GM18519 (cell line): Measurements from ENCODE around the gene ZNF581.

Source experiments
- ATAC-seq: cut with Tn5 transposase; IDR thresholded peaks from one replicate; pipeline ENCODE4 v1.9.1; 2021; ENCODE audit warnings: mild to moderate bottlenecking, moderate library complexity; ENCODE audit not compliant: unreplicated experiment, low FRiP score

Gene ZNF581

DNA sequence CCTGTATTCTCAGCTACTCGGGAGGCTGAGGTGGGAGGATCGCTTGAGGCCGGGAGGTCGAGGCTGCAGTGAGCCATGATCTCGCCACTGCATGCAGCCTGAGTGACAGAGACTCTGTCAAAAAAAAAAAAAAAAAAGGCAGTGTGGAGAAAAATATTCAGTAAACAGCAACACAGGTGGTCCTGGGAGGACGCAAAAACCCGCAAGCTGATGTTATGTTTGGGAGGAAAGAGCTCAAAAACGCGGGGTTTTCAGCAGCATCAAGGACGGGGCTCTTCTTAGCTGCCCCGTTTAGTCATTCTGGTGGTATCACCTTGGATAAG, 18.5 kb upstream of the ZNF581 start:
- no peak for ATAC-seq

DNA sequence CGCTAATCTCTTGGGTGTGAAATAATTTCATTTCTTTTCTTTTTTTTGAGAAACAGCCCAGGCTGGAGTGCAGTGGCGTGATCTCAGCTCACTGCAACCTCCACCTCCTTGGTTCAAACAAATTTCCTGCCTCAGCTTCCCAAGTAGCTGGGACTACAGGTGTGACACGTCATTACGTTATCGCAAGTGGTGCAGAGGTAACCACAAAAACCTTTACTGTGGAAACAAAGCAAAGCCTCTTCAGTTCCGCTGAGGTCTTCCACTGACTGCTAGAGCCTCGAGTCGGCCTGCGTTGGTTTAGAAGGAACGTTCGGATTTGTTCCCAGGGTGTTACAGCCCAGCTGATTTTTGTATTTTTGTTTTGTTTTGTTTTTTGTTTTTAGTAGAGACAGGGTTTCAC, 17.1 kb upstream of the ZNF581 start:
- ATAC-seq: no peak

DNA sequence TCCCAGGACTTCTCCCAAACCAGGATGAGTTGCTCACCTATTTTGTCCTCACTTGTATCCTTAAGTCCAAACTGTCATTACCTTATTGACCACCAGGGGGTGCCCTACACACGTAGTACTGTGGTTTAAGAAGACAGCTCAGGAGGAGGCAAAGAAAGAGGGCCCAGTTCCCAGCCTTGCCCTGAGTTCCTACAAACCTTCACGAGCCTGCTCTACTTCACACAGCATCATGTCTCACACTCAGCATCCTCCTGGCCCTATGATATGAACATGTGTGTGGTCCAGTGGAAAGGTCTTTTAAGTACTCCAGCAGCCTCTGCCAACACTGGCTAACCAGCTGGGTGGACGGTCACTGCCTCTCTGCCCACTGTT, 11.0 kb upstream of the ZNF581 start:
- ATAC-seq: no peak

DNA sequence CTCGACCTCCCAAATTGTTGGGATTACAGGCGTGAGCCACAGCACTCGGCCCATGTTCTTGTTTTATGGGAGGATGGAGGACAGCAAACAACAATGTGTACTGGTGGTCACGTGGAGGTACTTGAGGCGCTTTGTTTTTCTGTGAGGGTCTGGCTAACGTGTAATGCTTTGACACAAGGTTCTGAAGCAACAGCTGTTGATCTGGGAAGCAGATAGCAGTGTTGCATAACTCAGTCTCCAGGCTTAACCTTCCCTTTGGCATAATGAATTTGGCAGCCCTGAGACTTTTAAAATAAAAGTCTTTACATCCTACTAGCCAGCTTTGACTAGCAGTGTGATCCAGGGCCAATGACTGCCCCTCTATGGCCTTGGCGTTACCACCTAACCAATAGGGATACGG, 9.6 kb upstream of the ZNF581 start:
- no peak for ATAC-seq

DNA sequence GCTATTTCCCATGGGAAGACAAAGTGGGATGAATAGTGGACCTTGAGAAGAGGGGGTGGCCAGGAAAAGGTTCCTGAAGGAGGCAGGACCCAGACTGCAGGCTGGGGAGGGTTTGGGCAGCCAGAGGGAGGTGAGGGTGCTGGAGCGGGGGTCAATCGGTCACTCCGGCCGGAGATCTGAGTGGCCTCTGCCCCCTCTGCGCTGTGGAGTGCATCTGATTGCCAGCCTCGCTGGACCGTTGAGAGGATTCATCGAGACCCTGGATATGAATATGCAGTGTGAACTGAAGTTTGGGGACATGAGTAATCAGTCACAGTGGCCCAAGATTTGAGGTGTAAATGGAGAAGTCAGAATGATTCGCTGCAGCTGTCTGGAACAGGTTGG, 8.1 kb upstream of the ZNF581 start:
- ATAC-seq: no peak

DNA sequence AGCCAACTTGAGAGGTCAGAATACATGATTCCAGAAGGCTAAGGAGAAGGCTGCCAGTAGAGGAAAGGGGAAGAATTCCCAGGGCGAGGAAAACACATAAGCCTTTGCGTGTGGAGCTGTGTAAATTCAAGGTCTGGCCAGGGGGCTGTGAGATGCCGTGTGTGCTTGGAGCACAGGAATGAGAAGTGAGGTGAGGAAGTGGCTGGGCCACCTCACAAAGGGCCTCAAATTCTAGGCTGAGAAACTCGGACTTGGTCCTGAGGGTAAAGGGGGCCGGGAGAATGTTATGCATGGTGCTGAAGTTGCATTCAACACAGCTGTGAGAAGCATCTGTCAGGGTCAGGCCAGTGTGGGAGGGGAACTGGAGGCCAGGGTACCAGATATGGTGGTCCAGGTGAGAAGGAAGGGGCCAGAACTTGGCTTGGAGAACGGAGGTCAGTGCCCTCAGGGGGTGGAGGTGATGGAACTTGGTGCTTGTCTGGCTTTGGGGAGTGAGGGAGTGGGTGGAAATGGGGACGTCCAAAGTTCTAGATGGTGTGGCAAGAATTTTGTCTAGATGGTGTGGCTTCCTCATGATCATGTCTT, 7.5 kb upstream of the ZNF581 start:
- no peak for ATAC-seq

DNA sequence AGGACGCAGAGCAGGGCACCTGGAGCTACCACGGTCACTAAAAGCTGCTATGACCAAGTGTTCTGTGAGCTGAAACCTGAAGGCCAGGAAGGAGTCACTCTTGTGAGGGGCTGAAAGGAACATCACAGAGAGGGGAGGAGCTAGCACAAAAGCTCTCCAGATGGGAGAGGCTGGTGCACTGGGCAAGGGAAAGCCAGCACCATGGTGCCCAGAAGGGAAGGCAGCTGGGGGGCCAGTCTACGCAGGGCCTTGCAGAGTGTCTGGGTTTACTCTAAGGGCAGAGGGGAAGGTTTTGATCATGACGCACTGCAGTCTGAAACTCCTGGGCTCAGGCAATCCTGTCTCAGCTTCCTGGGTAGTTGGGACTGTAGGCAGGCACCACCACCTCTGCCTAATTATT, 6.7 kb upstream of the ZNF581 start:
- ATAC-seq: no peak

DNA sequence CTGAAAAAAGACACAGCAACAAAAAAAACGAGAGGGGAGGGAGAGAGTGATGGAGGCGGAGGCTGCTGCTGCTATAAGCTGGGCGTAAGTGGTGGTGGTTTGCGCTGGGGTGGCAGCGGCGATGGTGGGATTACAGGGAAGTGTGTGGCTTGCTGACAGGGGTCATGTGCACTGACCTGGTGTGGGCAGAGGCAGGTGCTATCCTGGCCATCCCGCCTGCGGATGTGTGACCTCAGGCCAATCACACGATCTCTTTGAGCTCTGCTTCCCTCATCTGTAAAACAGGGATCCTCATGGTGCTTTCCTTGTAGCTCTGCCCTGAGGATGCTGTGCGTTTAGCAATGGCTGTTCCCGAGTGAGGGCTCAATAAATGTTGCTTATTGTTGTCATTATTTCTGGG, 5.9 kb upstream of the ZNF581 start:
- no peak for ATAC-seq

DNA sequence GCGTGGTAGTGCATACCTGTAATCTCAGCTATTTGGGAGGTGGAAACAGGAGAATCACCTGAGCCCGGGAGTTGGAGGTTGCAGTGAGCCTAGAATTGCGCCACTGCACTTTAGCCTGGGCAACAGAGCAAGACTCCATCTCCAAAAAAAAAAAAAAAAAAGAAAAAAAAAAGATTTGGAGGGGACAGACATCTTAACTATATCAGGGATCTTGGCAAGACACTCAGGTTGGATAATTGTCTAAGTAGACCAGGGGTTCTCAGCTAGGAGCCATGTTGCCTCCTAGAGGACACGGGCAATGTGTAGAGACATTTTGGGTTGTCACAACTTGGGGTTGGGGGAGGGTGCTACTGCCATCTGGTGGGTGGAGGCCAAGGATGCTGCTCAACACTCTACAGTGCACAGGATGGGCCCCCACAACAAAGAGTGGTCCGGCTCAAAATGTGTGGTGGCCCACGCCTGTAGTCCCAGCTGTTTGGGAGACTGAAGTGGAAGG, 4.5 kb upstream of the ZNF581 start:
- no peak for ATAC-seq

DNA sequence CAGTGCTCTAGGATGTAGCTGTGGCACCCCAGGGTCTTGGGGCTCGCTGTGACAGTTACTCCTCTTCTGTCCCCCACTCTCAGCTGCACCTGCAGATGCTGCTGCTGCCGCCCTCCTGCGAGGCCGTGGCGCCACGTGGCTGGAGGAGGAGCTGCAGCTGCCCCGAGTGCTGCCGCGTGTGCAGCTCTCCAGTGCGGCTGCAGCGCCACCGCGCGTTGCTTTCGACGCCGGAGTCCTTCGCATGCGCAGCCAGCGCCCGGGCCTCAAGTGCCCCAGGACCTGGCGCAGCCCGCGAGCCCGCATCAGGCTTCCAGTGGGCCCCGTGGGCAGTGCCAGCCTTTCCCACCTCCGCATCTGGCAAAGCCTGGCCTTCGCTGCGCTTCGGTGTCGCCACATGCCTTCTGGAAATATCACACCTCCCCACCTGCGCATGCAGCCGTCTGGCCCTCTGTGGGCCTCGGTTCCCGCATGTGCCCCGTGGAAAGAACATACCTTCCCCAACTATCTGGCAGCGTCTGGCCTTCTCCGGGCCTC, 3.3 kb upstream of the ZNF581 start:
- no peak for ATAC-seq

DNA sequence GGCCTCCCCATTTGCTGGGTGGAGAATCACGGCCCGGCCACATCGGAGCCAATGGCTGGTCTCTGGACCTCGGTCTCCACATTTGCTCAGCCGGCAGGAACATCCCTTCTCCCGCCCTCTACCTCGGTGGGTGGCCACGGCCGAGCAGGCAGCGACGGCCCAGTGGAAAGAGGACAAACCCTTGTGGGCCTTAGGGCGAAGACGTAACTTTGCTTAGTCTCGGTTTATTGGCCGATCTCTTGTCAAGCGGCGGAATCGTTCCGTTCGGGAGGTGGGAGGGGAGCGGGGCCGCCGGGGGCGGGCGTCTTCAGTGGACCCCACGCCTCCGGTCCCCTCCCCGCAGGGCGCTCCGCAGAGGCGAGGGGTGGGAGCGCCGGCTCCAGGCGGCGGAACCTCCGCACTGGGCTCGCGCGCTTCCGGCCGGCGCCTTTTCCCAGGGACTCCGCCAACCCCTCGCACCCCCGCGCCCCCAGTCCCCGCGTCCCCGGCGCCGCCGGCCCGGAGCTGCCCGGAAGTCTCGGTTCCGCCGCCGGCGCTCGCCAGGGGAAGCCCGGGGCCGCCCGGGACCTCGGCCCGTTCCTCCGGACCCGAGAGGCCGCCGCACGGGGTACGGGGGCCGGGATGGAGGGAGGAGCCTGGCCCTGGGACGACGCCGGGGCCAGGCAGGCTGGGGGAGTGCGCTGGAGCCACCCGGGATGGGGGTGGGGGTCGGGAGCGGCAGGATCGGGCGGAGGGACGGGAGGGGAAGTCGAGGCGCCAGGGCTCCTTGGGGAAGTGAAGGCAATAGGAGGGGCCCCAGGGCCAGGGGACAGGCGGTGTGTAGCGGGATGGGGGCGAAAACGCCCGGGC, 2.6 kb upstream of the ZNF581 start, which contains the start of gene ZNF580:
Gene ZNF580 (plus strand): TSS at position 426 of the 849 bp plus-strand sequence. CDS start 1,507 bp downstream, outside the sequence.
- no peak for ATAC-seq

DNA sequence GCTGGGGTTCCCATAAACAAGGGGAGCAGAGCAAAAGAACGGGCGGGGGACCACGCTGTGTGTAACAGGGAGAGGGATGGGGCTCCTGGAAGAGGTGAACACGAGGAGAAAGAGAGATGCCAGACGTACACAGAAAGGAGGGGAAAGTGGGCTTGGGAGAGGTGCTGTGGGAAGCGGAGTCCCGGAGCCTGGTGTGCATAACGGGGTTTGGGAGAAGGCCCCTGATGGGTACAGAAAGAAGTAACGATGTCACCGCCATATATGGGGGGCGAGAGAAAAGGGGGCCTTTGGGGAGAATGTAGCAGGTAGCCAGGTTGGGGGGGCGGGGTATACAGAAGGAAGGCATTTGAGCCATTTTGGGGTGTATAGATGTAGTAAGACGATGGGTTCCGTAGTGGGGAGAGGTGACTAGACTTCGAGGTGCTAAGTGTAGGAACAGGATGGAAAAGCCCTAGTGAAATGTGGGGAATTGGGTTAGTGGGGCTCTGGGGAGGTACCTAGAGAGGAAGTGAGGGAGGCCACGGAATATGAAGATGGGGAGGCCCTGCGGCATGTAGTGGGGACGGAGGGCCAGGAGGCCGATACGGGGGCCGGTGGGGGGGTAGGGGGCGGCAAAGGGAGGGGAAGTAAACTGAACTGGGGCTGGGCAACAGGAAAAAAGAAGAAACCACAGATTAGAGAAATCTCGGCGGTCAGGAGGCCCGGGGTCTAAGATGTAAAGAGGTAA, 1.9 kb upstream of the ZNF581 start:
- ATAC-seq: no peak

DNA sequence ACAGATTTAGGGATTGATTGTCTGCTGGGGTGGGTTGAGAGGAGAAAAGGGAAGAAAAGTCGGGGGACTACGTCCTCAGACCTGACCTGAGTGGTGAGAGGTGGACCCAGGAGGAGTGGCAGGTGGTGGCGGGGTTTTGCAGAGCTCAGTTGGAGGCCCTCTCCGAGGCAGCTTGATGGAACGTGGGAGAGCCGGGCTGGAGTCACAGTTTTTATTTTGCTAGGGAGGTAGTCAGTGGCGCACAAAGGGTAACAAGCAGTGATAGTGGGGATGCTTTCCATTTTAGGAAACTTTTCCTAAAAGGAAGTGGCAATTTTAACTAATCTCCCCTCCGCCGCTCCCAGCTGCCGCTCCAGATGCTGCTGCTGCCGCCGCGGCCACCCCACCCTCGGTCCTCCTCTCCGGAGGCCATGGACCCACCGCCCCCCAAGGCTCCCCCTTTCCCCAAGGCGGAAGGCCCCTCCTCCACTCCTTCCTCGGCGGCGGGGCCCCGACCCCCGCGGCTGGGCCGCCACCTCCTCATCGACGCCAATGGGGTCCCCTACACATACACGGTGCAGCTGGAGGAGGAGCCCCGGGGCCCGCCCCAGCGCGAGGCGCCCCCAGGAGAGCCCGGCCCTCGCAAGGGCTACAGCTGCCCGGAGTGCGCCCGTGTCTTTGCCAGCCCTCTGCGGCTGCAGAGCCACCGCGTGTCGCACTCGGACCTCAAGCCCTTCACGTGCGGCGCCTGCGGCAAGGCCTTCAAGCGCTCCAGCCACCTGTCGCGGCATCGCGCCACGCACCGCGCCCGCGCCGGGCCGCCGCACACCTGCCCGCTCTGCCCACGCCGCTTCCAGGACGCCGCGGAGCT, 1.1 kb upstream of the ZNF581 start:
- no peak for ATAC-seq

DNA sequence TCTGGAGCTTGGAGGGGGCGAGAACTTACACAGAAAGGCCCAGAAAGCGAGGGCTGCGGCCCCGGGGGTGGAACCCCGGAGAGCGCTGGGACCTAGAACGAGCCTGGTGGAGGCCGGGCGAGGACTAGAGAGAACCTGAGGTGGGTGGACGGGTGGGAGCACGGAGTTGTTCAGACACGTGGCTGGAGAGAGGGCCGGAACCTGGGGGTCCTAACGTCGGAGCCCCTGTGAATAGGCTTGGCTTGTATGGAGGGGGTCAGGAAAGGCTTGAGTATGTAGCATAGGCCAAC, 383 bp downstream of the ZNF581 start:
- no peak for ATAC-seq

DNA sequence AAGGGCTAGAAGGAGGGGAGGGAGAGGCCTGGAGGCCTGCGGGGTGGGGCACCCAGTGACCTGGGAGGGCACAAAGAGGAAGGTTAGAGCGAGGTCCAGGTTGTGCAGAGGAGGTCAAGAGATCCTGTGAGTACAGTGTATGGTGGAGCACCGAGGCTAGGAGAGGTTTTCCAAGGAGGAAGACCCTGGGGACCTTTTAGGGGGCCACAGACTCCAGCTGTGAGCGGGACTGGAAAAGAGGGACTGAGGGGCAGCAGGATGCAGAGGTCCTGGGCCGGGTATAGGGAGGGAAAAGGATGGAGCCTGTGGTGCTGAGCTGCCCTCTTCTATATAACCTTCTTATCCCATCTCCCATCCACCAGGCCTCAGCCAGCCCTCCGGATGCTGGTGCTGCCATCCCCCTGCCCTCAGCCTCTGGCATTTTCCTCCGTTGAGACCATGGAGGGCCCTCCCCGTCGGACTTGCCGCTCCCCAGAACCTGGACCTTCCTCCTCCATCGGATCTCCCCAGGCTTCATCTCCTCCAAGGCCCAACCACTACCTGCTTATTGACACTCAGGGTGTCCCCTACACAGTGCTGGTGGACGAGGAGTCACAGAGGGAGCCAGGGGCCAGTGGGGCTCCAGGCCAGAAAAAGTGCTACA, 863 bp downstream of the ZNF581 start:
- no peak for ATAC-seq

DNA sequence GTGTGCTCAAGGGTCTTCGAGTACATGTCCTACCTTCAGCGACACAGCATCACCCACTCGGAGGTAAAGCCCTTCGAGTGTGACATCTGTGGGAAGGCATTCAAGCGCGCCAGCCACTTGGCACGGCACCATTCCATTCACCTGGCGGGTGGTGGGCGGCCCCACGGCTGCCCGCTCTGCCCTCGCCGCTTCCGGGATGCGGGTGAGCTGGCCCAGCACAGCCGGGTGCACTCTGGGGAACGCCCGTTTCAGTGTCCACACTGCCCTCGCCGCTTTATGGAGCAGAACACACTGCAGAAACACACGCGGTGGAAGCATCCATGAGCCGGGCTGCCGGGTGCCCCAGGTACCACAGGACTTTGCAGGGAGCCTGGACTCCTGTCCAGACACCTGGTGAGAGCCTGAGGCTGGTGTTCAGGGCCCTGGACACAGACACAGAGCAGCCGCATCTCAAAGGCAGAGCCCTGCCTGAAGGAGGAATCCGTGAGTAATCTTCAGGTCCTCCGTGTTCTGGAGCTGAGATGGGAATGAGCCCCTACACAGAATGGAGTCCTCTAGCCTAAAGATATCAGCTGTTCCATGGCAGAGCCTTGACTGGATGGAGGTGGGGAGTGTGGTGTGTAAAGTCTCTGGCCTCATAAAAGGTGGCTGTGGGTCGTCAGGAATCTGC, 1.5 kb downstream of the ZNF581 start:
- ATAC-seq: no peak

DNA sequence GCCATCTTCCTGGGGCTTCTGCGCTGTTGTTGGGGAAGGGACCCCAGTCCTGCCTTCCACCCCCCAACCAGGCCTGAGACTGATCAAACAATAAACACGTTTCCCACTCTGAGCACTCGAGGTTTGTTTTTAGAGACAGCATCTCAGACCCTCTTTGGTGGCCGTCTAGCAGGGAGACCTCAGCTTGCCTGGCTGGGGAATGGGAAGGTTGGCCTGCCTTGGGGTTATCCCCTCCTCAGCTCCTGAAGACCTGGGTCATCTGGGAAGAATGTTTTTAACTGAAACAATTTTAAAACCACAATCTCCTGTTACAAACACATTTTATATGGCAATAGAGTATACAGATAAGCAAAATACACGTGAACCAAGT, 2.0 kb downstream of the ZNF581 start:
- ATAC-seq: no peak

DNA sequence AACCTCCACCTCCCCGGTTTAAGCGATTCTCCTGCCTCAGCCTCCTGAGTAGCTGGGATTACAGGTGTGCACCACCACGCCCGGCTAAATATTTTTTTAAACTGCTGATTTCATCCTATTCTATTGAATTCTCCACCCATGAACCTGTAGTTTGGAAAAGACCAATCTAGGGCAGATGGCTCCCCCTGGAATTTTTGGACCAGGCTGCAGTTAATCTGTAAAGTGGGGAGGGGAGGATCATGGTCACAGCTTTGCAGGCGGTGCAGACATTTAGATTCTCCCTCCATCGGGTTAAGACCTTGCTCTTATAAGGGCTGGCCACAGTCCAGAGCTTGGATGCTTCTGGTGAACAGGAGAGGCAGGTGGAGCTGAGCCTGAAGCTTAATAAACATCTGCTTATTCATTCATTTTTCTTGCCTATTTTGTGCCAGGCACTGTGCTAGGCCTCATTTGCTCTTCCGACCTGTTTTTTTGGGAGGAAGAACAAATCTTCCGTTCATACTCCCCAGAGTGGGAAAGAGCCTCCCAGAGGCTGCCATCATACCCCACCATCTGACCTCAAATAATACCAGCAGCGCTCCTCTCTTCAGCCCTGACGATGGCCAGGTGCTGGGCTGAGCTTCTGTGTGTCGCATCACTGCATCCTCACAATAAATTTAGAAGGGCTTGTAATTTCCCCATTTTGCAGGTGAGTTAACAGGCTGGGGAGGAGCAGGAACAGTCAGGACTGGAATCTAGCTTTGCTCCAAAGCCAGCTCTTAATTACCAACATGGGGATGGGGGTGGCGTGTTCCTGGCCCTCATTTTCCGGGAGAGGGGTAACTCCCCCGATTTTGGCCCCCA, 3.7 kb downstream of the ZNF581 start:
- ATAC-seq: no peak
